Measurements from ENCODE around the gene KCTD2. TPM values are rescaled to one million over a fixed set of nuclear protein-coding genes. Genes with fewer than 3 reads are reported as not detected.

Gene KCTD2
- total and polyA plus RNA-seq, 9 of the 15 experiments (the other 6 are each of a cell fraction or from before 2014, with no cell fraction given): 1.7 to 32.9 (median 15.8) TPM

DNA sequence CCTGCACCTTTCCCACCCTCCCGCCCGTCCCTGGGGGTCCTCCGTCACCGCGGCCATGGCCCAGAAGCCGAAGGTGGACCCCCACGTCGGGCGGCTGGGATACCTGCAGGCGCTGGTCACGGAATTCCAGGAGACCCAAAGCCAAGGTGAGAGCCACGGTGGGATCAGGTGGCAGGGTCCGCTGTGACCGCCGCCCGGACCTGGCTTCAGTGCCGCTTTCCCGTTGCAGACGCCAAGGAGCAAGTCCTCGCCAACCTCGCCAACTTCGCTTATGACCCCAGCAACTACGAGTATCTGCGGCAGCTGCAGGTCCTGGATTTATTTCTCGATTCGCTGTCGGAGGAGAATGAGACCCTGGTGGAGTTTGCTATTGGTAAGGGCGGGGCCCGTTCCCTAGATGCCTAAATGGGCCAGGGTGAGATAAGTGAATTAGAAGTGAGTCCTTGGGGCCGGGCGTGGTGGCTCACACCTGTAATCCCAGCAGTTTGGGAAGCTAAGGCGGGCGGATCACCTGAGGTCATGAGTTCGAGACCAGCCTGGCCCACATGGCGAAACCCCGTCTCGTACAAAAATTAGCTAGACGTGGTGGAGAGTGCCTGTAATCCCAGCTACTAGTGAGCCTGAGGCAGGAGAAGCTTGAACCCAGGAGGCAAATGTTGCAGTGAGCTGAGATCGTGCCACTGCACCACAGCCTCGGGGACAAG lies 63.4 kb downstream of the KCTD2 start (continued):
- TF ChIP-seq, protein P1, sequence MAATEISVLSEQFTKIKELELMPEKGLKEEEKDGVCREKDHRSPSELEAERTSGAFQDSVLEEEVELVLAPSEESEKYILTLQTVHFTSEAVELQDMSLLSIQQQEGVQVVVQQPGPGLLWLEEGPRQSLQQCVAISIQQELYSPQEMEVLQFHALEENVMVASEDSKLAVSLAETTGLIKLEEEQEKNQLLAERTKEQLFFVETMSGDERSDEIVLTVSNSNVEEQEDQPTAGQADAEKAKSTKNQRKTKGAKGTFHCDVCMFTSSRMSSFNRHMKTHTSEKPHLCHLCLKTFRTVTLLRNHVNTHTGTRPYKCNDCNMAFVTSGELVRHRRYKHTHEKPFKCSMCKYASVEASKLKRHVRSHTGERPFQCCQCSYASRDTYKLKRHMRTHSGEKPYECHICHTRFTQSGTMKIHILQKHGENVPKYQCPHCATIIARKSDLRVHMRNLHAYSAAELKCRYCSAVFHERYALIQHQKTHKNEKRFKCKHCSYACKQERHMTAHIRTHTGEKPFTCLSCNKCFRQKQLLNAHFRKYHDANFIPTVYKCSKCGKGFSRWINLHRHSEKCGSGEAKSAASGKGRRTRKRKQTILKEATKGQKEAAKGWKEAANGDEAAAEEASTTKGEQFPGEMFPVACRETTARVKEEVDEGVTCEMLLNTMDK (IDR thresholded peaks at IDR 0.05; ENCODE audit: borderline replicate concordance, insufficient read depth, low read depth, low read length, poor library complexity, severe bottlenecking): no peak
- no peak for TF ChIP-seq SNRNP70 (optimal IDR thresholded peaks at IDR 0.05; ENCODE audit: low read depth, low read length)
- TF ChIP-seq ADNP (tag; IDR thresholded peaks at IDR 0.05): peak; percentile 98
- TF ChIP-seq NRF1 (conservative IDR thresholded peaks at IDR 0.05 in 1 of 2, IDR thresholded peaks at IDR 0.05 in 1 of 2): no peak
- TF ChIP-seq ETS2 (tag; IDR thresholded peaks at IDR 0.05; ENCODE audit: borderline replicate concordance, poor library complexity, severe bottlenecking): no peak
- peak; percentile 13 for TF ChIP-seq KDM5B (IDR thresholded peaks at IDR 0.05; ENCODE audit: insufficient replicate concordance, low read depth, low read length)
- TF ChIP-seq TAF1 (IDR thresholded peaks at IDR 0.05; ENCODE audit: control insufficient read depth, extremely low read depth, insufficient read depth, low read length, severe bottlenecking): no peak
- TF ChIP-seq, protein P2, sequence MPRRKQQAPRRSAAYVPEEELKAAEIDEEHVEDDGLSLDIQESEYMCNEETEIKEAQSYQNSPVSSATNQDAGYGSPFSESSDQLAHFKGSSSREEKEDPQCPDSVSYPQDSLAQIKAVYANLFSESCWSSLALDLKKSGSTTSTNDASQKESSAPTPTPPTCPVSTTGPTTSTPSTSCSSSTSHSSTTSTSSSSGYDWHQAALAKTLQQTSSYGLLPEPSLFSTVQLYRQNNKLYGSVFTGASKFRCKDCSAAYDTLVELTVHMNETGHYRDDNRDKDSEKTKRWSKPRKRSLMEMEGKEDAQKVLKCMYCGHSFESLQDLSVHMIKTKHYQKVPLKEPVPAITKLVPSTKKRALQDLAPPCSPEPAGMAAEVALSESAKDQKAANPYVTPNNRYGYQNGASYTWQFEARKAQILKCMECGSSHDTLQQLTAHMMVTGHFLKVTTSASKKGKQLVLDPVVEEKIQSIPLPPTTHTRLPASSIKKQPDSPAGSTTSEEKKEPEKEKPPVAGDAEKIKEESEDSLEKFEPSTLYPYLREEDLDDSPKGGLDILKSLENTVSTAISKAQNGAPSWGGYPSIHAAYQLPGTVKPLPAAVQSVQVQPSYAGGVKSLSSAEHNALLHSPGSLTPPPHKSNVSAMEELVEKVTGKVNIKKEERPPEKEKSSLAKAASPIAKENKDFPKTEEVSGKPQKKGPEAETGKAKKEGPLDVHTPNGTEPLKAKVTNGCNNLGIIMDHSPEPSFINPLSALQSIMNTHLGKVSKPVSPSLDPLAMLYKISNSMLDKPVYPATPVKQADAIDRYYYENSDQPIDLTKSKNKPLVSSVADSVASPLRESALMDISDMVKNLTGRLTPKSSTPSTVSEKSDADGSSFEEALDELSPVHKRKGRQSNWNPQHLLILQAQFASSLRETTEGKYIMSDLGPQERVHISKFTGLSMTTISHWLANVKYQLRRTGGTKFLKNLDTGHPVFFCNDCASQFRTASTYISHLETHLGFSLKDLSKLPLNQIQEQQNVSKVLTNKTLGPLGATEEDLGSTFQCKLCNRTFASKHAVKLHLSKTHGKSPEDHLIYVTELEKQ (CRISPR knock-in tag; IDR thresholded peaks at IDR 0.05): no peak
- no peak for TF ChIP-seq HNRNPL (IDR thresholded peaks at IDR 0.05; ENCODE audit: low read depth, low read length)
- TF ChIP-seq RFX7 (CRISPR knock-in tag; IDR thresholded peaks at IDR 0.05): no peak
- TF ChIP-seq NCOA4 (IDR thresholded peaks at IDR 0.05; ENCODE audit: partially characterized antibody): no peak
- TF ChIP-seq, protein P3, sequence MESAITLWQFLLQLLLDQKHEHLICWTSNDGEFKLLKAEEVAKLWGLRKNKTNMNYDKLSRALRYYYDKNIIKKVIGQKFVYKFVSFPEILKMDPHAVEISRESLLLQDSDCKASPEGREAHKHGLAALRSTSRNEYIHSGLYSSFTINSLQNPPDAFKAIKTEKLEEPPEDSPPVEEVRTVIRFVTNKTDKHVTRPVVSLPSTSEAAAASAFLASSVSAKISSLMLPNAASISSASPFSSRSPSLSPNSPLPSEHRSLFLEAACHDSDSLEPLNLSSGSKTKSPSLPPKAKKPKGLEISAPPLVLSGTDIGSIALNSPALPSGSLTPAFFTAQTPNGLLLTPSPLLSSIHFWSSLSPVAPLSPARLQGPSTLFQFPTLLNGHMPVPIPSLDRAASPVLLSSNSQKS (CRISPR knock-in tag; IDR thresholded peaks at IDR 0.05): no peak
- TF ChIP-seq, protein P4, sequence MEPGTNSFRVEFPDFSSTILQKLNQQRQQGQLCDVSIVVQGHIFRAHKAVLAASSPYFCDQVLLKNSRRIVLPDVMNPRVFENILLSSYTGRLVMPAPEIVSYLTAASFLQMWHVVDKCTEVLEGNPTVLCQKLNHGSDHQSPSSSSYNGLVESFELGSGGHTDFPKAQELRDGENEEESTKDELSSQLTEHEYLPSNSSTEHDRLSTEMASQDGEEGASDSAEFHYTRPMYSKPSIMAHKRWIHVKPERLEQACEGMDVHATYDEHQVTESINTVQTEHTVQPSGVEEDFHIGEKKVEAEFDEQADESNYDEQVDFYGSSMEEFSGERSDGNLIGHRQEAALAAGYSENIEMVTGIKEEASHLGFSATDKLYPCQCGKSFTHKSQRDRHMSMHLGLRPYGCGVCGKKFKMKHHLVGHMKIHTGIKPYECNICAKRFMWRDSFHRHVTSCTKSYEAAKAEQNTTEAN (CRISPR knock-in tag; IDR thresholded peaks at IDR 0.05): 0 out of 2 replicates have a peak, but pooled peaks have one; percentile 41
- no peak for TF ChIP-seq PRPF4 (IDR thresholded peaks at IDR 0.05; ENCODE audit: insufficient read depth, low read depth, low read length, poor library complexity, severe bottlenecking)
- no peak for TF ChIP-seq MCM5 (IDR thresholded peaks at IDR 0.05; ENCODE audit: low read depth)
- no peak for TF ChIP-seq L3MBTL2 (IDR thresholded peaks at IDR 0.05)
- no peak for TF ChIP-seq FUS (optimal IDR thresholded peaks at IDR 0.05; ENCODE audit: low read depth, low read length)
- no peak for TF ChIP-seq ZSCAN29 (IDR thresholded peaks at IDR 0.05)
- no peak for TF ChIP-seq SP2 (IDR thresholded peaks at IDR 0.05; ENCODE audit: extremely low read depth, low read depth, low read length, poor library complexity, severe bottlenecking)
- TF ChIP-seq RB1 (IDR thresholded peaks at IDR 0.05; ENCODE audit: low read depth): 0 out of 2 replicates have a peak, but pooled peaks have one; percentile 25
